Mesendoderm (in vitro differentiated cells): ENCODE measurements around the gene TAAR2.
"Not testable (repeated sequence)": the region's sequence is repeated elsewhere in the genome, so short reads cannot be mapped to it uniquely, and the experiment has no call there.

ENCODE experiments used
- DNase-seq: peaks from one replicate; pipeline ENCODE4 v3.0.0; 2013
- H2AK5ac ChIP-seq: 2 replicates; pipeline ENCODE4 v1.6.1; 2013; ENCODE audit warnings: low read length, inconsistent platforms
- H2BK120ac ChIP-seq: 2 replicates; pipeline ENCODE4 v1.6.1; 2013; ENCODE audit warnings: low read depth, mild to moderate bottlenecking, low read length, moderate library complexity, mixed read lengths
- H2BK15ac ChIP-seq: replicated peaks from 2 replicates; pipeline ENCODE4 v1.6.1; 2013; ENCODE audit warnings: low read depth, mild to moderate bottlenecking, moderate library complexity
- H2BK5ac ChIP-seq: 2 replicates; pipeline ENCODE4 v1.6.1; 2013; ENCODE audit warnings: low read length, inconsistent platforms
- H3K18ac ChIP-seq: 2 replicates; pipeline ENCODE4 v1.6.1; 2013; ENCODE audit warnings: mild to moderate bottlenecking, low read length, mixed read lengths
- H3K23ac ChIP-seq: one replicate; pipeline ENCODE4 v1.6.1; 2013; ENCODE audit warnings: low read length
- H3K27ac ChIP-seq: 2 replicates; pipeline ENCODE4 v1.5.1; 2013; ENCODE audit warnings: low read depth, mild to moderate bottlenecking, inconsistent platforms, low read length, moderate library complexity
- H3K27me3 ChIP-seq: 2 replicates; pipeline ENCODE4 v1.6.1; 2013; ENCODE audit warnings: low read length, control low read depth, mild to moderate bottlenecking, inconsistent platforms; ENCODE audit not compliant: insufficient read depth, poor library complexity
- H3K36me3 ChIP-seq: 2 replicates; pipeline ENCODE4 v1.6.1; 2013; ENCODE audit warnings: low read length, inconsistent platforms; ENCODE audit not compliant: control insufficient read depth, insufficient read depth
- H3K4ac ChIP-seq: one replicate; pipeline ENCODE4 v1.6.1; 2013; ENCODE audit warnings: low read depth, mild to moderate bottlenecking, low read length, moderate library complexity
- H3K4me1 ChIP-seq: 2 replicates; pipeline ENCODE4 v1.6.1; 2013; ENCODE audit warnings: low read depth, low read length, inconsistent platforms; ENCODE audit not compliant: control insufficient read depth
- H3K4me2 ChIP-seq: 2 replicates; pipeline ENCODE4 v1.6.1; 2013; ENCODE audit warnings: low read length
- H3K4me3 ChIP-seq: 2 replicates; pipeline ENCODE4 v1.5.1; 2013; ENCODE audit warnings: mild to moderate bottlenecking, low read length
- H3K56ac ChIP-seq: one replicate; pipeline ENCODE4 v1.6.1; 2013; ENCODE audit warnings: low read length
- H3K79me1 ChIP-seq: 2 replicates; pipeline ENCODE4 v1.6.1; 2013; ENCODE audit warnings: low read length, inconsistent platforms
- H3K79me2 ChIP-seq: 2 replicates; pipeline ENCODE4 v1.6.1; 2013; ENCODE audit warnings: mild to moderate bottlenecking, low read length; ENCODE audit not compliant: control insufficient read depth, insufficient read depth
- H3K9ac ChIP-seq: 2 replicates; pipeline ENCODE4 v1.6.1; 2013; ENCODE audit warnings: low read length, inconsistent platforms
- H4K5ac ChIP-seq: one replicate; pipeline ENCODE4 v1.6.1; 2013; ENCODE audit warnings: low read length
- H4K8ac ChIP-seq: one replicate; pipeline ENCODE4 v1.6.1; 2013; ENCODE audit warnings: low read depth, mild to moderate bottlenecking, control low read depth, low read length, moderate library complexity
- WGBS: extraction: QIAGEN DNeasy Blood & Tissue Kit; methylation state at CpG from one replicate; pipeline ENCODE4 v1.1.7; 2013; ENCODE audit warnings: low lambda C conversion rate, missing lambda C conversion rate; ENCODE audit not compliant: insufficient coverage; ENCODE audit errors: extremely low coverage; 5-methylcytosine and 5-hydroxymethylcytosine counted together

TAAR2 gene

DNA sequence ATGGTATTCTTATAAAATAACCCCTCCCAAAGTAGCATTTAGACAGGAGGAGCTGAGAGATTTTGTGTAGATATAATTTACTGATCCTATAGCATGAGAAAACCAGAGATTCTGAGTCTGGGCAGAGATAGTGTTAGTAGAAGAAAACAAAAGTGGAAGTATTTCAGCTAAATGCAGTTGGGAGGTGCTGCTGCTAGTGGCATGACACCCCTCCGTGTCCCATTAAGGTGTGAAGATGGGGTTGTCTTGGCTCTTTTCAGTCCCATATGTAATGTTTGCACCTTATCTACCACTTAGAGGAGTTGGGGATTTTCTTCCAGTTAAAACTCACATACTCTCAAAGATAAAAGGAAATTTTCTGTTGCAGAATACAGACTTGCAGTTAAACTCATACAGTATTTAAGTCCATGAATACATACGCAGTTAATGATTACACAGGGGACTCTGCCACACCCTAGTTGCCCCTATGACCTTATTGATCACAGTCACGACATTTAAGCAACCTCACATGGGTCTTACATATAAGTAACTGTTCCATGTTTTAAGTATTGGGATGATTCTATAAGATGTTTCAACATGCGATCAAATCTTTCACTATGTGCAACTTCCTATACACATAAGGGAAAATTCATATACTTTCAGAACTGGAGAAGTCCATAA, 11.5 kb downstream of the TAAR2 start:
- Histone ChIP-seq H3K79me2 (no peaks in the 10 kb centered on the region), H3K56ac (no peak overlapping the region), H3K79me1 (no peaks in the 10 kb centered on the region), H3K9ac (no peak overlapping the region), H2BK5ac (no peak overlapping the region), H3K27ac (no peak overlapping the region), H2BK120ac (no peak overlapping the region), H3K18ac (no peak overlapping the region), H2AK5ac (no peak overlapping the region), H3K4me3 (no peak overlapping the region), H3K27me3 (no peaks in the 10 kb centered on the region), H4K5ac (no peak overlapping the region), H3K4me2 (no peak overlapping the region), H4K8ac (no peak overlapping the region), H2BK15ac (no peak overlapping the region), H3K4ac (no peak overlapping the region), H3K23ac (no peak overlapping the region), H3K36me3 (no peaks in the 10 kb centered on the region), H3K4me1 (no peaks in the 10 kb centered on the region)
- no CpG with 5 or more reads among the region's 4 CpGs for WGBS
- no peak for DNase-seq

DNA sequence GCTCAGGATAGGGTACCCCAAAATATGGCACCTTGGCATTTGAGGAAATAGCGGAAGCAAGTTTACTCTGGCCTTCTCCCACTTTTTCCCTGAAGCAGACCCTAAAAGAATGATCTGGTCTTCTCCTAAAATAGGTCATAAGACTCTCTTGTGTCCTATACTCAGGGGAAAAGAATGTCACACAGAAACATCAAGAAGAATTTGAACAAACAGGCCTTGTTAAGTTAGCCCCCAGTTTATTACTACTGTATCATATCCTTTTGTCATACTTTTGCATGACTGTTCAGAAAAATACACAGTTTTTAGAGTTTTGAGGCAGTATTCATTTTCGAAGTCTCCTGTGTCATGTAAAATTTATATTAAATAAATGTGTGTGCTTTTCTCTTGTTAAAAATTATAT, 12.5 kb downstream of the TAAR2 start:
- no peak overlapping the region for H3K4me3 ChIP-seq
- H3K23ac ChIP-seq: no peak overlapping the region
- no peak overlapping the region for H2BK120ac ChIP-seq
- no peaks in the 10 kb centered on the region for H3K27me3 ChIP-seq
- H3K27ac ChIP-seq: no peak overlapping the region
- no peak overlapping the region for H2BK5ac ChIP-seq
- no peak overlapping the region for H3K4me2 ChIP-seq
- H3K79me1 ChIP-seq: no peaks in the 10 kb centered on the region
- H4K5ac ChIP-seq: no peak overlapping the region
- H2BK15ac ChIP-seq: no peak overlapping the region
- DNase-seq: no peak
- no peaks in the 10 kb centered on the region for H3K79me2 ChIP-seq
- H2AK5ac ChIP-seq: no peak overlapping the region
- H3K4me1 ChIP-seq: no peaks in the 10 kb centered on the region
- H3K4ac ChIP-seq: no peak overlapping the region
- H3K18ac ChIP-seq: no peak overlapping the region
- H3K56ac ChIP-seq: no peak overlapping the region
- H4K8ac ChIP-seq: no peak overlapping the region
- H3K9ac ChIP-seq: no peak overlapping the region
- no peaks in the 10 kb centered on the region for H3K36me3 ChIP-seq
- no CpG with 5 or more reads among the region's 2 CpGs for WGBS

GRCh38 chr6:132607544-132608233, 16.4 kb downstream of the TAAR2 start:
- no peak overlapping the region for H2BK15ac ChIP-seq
- no peak overlapping the region for H3K4me3 ChIP-seq
- no peak overlapping the region for H2BK5ac ChIP-seq
- no CpG with 5 or more reads among the region's 5 CpGs for WGBS
- no peaks in the 10 kb centered on the region for H3K4me1 ChIP-seq
- no peak overlapping the region for H4K8ac ChIP-seq
- H3K27ac ChIP-seq: no peak overlapping the region
- no peak overlapping the region for H2AK5ac ChIP-seq
- DNase-seq: no peak
- H3K27me3 ChIP-seq: no peaks in the 10 kb centered on the region
- no peak overlapping the region for H3K4me2 ChIP-seq
- no peak overlapping the region for H3K9ac ChIP-seq
- H3K56ac ChIP-seq: no peak overlapping the region
- H3K4ac ChIP-seq: no peak overlapping the region
- no peaks in the 10 kb centered on the region for H3K36me3 ChIP-seq
- H3K79me1 ChIP-seq: no peaks in the 10 kb centered on the region
- H4K5ac ChIP-seq: no peak overlapping the region
- H3K18ac ChIP-seq: no peak overlapping the region
- no peak overlapping the region for H2BK120ac ChIP-seq
- no peak overlapping the region for H3K23ac ChIP-seq
- H3K79me2 ChIP-seq: no peaks in the 10 kb centered on the region

DNA sequence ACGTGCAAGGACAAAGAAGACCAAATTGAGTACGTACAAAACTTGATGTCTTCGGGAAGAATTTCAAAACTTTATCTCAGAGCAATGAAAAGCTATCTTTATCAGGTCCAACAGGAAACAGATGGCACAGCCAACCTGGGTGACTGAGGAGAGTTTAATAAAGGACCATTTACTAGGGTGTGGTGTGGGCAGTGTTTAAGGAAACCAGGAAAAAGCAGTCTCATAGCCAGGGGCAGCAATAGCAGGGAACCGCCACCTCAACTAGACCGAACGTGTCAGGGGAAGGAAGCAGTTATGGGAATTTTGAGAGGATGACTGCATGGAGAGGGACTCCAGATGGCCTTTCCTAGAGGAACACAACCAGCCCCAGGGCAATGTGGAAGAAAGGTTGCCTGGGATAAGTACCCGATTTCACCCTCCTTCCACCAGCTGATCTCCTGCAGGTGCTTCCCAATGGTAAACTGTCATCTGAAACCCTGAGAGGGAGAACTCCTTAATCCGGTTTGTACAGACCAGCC, 19.4 kb downstream of the TAAR2 start:
- no peak overlapping the region for H2AK5ac ChIP-seq
- H3K27ac ChIP-seq: no peak overlapping the region
- H3K9ac ChIP-seq: no peak overlapping the region
- H3K79me2 ChIP-seq: no peaks in the 10 kb centered on the region
- no peaks in the 10 kb centered on the region for H3K4me1 ChIP-seq
- no peak overlapping the region for H3K4me2 ChIP-seq
- H3K4ac ChIP-seq: no peak overlapping the region
- H4K5ac ChIP-seq: no peak overlapping the region
- H2BK120ac ChIP-seq: no peak overlapping the region
- H3K79me1 ChIP-seq: no peaks in the 10 kb centered on the region
- H4K8ac ChIP-seq: no peak overlapping the region
- WGBS: no CpG with 5 or more reads among the region's 8 CpGs
- H3K23ac ChIP-seq: no peak overlapping the region
- no peak overlapping the region for H3K56ac ChIP-seq
- H3K4me3 ChIP-seq: no peak overlapping the region
- H2BK15ac ChIP-seq: no peak overlapping the region
- H3K36me3 ChIP-seq: no peaks in the 10 kb centered on the region
- DNase-seq: no peak
- no peak overlapping the region for H2BK5ac ChIP-seq
- no peaks in the 10 kb centered on the region for H3K27me3 ChIP-seq
- H3K18ac ChIP-seq: no peak overlapping the region

DNA sequence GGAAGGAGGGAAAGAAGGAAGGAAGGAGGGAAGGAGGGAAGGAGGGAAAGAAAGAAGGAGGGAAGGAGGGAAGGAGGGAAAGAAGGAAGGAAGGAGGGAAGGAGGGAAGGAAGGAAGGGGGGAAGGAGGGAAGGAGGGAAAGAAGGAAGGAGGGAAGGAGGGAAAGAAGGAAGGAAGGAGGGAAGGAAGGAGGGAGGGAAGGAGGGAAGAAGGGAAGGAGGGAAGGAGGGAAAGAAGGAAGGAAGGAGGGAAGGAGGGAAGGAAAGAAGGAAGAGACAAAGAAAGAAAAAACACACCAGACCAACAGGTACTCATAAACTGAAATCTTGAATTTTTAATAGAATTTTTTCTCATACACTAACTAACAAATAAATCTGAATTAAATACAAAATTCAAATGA, 23.2 kb downstream of the TAAR2 start:
- H3K9ac ChIP-seq, H3K4ac ChIP-seq, H2BK5ac ChIP-seq, H3K36me3 ChIP-seq, H3K79me1 ChIP-seq, H2AK5ac ChIP-seq, H3K18ac ChIP-seq, H4K5ac ChIP-seq, H3K27me3 ChIP-seq, H3K23ac ChIP-seq, H3K4me2 ChIP-seq, H4K8ac ChIP-seq, H2BK15ac ChIP-seq, H3K4me1 ChIP-seq, DNase-seq, H2BK120ac ChIP-seq, H3K79me2 ChIP-seq, H3K4me3 ChIP-seq, H3K56ac ChIP-seq, H3K27ac ChIP-seq: not testable (repeated sequence)

DNA sequence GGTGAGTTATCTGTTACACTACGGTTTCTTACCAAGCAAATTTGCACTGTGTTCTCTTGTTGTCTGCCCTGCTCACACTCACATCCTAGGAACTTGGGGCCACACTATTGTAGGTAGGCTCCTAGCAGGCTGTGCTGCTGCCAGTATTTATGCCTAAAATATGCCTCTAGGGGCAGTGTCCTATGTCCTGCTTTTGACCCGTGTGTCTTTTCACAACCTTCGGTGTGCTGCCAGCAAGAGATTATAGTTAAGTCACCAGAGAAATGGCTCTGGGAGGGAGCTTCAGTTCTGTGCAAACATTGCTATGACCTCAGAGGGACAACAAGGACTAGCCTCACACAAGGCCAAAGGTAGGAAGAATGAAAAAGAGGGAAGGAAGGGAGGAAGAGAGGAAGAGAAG, 25.6 kb downstream of the TAAR2 start:
- no peak overlapping the region for H4K8ac ChIP-seq
- H3K36me3 ChIP-seq: no peaks in the 10 kb centered on the region
- H2BK5ac ChIP-seq: no peak overlapping the region
- no peak overlapping the region for H3K4me3 ChIP-seq
- H3K4me1 ChIP-seq: no peaks in the 10 kb centered on the region
- H3K18ac ChIP-seq: no peak overlapping the region
- H3K56ac ChIP-seq: no peak overlapping the region
- H4K5ac ChIP-seq: no peak overlapping the region
- H3K4ac ChIP-seq: no peak overlapping the region
- no peaks in the 10 kb centered on the region for H3K79me2 ChIP-seq
- H2BK15ac ChIP-seq: no peak overlapping the region
- H3K27me3 ChIP-seq: no peaks in the 10 kb centered on the region
- H3K27ac ChIP-seq: no peak overlapping the region
- DNase-seq: peak; percentile 69
- no peak overlapping the region for H2AK5ac ChIP-seq
- WGBS: no CpG with 5 or more reads among the region's 3 CpGs
- no peak overlapping the region for H3K4me2 ChIP-seq
- no peaks in the 10 kb centered on the region for H3K79me1 ChIP-seq
- H2BK120ac ChIP-seq: no peak overlapping the region
- no peak overlapping the region for H3K23ac ChIP-seq
- no peak overlapping the region for H3K9ac ChIP-seq
